T-helper 1 cell treated with Interleukin-12 subunit alpha and Interleukin-12 subunit beta and Interleukin-4 antibody, amounts not matched to agents 30 ng/mL and 1 ng/mL, for 36 hours (primary cell): ENCODE results near the gene FADS6. TPM values are rescaled to one million over a fixed set of nuclear protein-coding genes. Genes with fewer than 3 reads are reported as not detected.

Experiments used
- intact Hi-C: fragments of 100-400 bp; cut with micrococcal nuclease; formaldehyde crosslinking; loops from one replicate; pipeline ENCODE4 v1.15.1; 2024
- total RNA-seq: library from RNA; stranded (reverse); gene quantifications from 2 replicates; pipeline ENCODE4 v1.2.3, GENCODE V29; 2022

FADS6 gene
- total RNA-seq, 1 donor from 2014 or later, result not detected

DNA sequence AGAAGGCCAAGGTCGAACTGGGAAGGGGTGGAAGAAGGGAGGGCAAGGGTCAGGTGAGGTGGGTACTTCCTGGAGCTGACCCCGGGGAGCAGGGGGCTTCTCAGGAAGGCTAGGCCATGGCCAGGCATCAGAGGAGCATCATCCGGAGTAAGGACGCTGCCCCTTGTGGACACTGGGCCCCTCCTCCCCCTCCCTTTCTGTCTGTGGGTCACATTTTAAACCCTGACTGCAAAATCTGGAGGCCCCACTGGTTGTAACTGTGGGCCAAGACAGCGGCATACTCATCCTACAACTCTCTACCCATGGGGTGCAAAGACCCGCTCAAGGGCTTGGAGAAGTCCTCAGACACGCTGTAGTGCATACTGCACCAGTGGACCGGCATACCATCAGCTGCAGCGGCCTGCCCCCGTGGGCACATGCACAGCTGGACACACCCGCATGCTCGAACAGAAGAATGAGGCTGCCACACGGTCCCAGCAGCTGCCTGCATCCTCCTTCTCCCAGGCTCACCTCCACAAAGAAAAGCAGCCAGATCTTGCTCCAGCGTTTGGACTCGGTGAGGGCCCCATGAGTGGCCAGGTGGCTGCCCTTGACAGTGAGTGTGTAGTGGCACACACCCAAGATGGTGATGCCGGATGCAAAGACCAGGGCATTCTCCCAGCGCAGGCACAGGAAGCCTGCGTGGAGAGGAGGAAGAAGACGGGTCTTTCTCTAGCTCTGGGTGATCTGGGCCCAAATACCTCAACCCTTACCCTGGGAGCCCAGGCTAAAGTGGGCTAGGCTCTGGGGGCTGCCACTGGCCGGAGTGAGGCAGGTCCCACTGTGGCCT is 1.2 kb downstream of the FADS6 start:
- intact Hi-C loops, result no loop called here

DNA sequence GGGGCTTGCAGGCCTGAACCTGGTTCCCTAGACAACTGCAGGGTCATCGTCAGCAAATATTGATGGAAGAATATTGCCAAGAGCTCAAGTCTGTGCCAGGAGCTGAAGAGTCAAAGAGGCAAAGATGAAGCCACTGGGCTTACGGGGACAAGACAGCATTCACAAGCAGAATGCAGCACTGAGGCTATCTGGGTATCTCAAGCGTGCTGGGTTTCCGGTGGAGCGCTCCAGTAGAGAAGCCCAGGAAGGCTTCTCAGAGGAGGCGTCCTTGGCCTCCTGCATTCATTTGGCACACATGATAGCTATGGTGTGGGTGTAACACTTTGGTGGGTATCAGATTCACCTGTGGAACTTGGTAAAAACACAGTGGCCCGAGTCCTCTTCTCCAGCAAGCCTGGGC is 2.9 kb downstream of the FADS6 start:
- intact Hi-C loops, result no loop called here

DNA sequence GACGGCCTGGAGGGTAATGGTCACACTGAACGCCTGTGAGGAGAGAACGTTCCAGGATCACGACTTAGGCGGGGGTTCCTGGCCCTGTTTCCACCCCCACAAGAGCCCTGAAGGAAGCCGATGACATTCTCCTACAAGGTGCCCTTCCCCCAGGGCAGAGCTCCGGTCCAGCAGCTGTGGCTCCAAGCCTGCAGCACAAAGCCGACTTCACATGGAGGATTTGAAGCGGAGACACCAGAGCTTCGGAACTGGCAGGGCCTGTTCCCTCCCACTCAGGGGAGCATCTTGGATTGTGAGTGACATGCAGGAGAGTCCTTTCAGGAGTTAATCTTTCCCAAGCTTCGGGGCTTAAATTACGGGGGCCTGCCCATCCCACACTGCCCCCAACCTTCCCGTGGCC is 5.0 kb downstream of the FADS6 start:
- intact Hi-C loops, result no loop called here

DNA sequence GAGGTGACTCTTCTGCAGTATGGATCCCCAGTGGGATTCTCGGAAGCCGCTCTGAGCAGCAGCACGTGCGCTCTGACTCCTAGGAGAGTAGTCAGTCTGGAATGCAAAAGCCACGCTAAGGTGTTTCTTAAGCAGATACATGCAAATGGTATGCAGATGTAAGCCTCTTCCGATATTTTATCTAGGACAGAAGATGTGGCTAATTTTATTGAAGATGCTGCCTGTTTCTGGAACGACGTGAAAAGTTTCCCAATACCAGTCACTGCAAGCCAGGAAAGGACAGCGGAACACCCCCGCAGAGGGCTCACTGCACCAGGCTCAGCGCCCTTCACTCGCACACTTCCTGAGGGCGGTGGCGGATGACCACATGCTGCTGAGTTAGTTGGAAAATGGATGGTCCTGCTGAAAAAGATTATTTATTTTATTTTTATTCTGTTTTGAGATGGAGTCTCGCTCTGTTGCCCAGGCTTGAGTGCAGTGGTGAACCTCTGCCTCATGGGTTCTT is 10.1 kb downstream of the FADS6 start:
- intact Hi-C loops, result no loop called here

DNA sequence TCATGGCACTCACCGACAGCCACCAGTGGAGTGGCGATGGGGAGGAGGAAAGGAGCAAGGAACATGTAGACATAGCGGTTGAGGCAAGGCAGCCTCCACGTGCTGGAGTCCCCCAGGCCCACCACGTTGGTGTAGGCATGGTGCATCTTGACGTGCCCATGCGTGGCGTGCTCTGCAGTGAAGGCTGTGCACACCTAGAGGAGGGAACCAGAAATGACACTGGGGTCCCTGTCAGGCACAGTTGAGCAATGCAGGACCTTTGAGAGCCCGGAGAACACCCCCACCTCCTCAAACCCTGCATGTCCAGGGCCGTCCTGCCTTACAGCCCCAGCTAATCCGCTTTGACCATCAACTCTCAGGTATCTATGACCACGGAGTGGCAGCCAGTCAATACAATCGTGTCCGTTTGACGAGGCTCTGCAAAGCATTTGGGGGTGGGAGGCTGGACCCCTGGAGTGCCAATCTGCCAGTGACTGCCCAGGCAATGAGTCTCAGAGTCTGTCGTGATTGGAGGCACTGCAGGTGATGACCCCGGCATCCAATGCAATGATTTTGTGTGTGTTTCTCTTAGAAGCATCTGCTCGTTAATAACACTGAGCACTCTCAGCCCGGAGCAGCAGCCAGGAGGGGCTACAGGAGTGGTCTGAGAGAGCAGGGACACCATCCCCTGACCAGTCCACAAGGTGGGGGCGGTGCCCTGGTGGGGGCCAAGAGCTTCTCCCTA is 10.8 kb downstream of the FADS6 start:
- intact Hi-C loops, result no loop called here

DNA sequence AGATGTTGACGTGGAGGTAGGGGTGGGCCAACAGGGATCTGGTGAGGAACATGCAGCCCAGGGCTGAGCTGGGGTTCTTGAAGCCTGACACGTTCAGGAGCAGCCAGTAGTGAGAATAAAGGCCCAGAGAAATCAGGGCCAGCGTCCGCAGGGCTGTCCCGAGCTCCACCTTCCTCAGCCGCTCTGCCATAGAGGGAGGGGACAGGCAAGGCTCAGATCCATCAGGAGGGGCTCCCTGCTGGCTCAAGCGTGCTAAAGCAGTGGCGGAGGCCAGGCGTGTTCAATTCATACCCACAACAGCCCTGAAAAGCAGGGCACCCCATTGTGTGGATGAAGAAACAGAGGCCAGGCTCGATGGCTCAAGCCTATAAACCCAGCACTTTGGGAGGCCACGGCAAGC is 12.4 kb downstream of the FADS6 start:
- intact Hi-C loops, result no loop called here

DNA sequence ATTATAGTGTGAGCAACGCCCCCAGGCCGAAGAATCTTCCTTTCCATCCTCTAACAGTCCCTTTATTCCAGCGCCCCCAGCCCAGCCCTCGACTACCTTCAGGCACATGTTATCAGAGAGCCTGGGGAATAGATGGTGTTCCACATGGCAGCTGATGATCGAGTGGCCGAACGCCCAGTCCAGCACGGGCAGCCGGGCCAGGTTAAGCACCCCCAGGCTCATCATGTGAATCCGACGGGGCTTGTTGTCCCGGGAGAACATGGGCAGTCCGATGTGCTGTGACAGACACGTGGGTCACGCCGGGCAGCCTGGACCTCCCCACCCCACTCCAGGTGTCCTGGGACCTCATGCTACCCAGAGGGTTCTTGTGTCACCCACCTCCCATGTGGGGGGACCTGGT is 14.1 kb downstream of the FADS6 start:
- intact Hi-C loops, result loop anchor here (10.0 kb wide), 2 partner anchors 305 to 975 kb away; partner anchors contain the start of genes SUMO2 and WBP2

DNA sequence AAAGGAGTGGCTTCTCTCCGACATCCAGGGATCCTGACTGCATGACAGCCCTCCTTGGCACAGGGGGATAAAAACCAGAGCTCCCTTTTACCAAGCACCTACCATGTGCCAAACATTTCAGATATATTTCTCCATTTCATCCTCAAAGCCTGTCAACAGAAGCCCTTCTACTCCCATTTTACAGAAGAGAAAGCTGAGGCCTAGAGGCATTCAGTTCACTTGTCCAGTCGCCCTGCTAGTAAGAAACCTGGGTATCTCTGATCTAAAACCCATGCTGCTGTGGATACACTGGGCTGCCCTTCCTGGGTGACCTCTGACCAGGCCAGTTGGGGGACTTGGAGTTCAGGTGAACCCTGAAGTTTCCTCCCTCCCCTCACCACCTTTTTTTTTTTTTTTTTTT is 14.8 kb downstream of the FADS6 start:
- intact Hi-C loops, result loop anchor here (10.0 kb wide), 2 partner anchors 306 to 976 kb away; partner anchors contain the start of genes SUMO2 and WBP2

DNA sequence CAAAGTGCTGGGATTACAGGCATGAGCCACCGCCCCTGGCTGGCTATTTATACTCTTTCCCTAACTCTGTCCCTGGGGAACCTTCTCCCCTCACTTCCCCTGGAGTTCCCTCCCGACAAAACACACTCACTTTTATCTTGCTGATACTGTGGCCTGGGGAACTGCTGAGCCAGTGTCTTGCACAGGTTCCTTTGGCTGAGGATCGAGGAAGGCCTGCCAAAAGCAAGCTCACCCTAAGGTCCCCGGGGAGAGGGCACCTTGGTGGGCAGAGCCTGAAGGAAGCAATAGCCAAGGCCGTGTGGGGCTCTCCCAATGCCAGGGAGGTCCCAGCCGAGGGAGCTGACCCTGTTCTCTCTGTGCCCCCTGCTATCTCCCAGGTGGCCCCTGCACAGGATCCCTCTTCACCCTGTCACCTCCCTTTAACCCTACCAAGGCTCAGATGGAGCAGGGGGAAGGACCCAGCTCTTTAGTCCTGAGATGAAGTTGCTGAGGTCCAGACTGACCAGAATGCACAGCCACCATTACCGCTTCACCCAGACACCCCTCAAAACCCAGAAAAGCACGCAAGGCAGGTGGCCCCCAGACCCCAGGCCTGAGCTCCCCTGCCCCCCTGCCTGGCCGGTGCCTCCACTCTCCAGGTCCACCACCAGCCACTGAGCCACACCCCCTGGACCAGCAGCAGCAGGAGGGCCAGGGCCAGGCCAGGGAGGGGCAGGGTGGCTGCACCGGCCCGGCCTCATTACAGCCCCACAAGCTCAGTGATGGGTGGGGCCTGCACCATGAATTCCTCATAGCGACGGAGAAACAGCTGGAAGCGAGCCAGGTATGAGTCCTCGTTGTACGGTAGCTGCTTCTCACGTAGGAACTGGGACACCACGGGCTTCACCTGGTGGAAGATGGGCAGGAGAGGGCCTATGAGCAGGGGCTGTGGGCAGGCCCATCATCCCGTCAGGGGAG is 15.6 kb downstream of the FADS6 start:
- intact Hi-C loops, result loop anchor here (10.0 kb wide), 2 partner anchors 307 to 977 kb away; partner anchors contain the start of genes SUMO2 and WBP2

DNA sequence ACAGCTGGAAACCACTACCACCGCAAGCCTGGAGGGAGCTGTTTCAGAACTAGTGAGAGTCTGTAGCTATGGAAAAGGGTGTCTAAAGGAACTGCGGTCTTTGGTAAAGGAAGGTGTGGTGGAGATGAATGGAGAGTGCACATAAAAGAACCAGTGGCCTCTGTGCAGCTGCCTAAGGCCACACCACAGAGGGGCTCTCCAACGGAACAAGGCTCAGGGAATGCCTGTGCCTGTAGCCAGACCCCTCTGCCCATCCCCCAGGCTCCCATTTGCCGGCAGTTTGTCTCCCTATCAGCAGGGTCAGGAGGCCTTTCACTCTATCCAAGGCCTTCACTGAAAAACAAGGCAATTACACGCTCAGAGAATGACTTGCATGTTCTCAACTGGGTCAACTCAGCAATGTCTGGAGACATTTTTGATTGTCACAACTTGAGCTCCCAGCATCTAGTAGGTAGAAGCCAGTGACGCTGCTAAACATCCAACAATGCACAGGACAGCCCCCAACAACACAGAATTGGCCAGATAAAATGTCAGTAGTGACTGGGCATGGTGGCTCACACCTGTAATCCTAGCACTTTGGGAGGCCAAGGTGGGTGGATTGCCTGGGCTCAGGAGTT is 17.3 kb downstream of the FADS6 start:
- intact Hi-C loops, result loop anchor here (10.0 kb wide), 2 partner anchors 309 to 979 kb away; partner anchors contain the start of genes SUMO2 and WBP2

DNA sequence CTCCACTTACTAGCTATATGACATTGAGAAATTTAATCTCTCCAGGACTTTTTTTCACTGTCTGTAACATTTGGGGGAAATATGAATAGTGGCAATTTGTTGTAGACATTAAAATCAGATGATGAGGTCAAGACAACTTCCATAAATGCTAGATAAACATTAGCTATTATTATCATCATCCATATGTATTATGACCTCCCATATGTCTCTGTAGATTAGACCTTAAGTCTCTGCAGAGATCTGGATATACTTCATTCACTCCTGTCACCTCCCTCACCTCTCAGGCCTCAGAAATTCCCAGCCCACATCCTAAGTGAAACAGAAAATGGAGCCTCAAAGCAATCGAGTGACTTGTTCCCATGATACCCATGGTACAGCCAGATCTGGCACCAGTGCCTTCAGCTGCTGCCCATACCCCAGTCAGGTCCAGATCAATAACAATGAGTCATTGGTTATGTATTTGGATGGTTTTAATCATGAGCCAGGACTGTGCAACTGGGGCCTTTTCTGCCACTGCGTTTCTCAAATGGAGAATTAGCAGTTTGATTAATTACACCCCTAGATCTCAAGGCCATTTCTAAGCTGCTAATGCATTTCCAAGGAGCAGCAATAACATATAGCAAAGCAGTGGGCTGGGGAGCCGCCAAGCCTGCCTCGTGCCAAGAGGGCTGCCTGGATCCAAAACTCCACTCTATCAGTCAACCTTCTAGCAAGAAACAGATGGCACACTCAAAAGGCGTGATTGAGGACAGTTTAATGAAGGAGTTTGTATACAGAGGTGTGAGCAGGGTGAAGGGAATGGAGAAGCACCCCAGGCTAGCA is 18.1 kb downstream of the FADS6 start:
- intact Hi-C loops, result loop anchor here (10.0 kb wide), 2 partner anchors 309 to 979 kb away; partner anchors contain the start of genes SUMO2 and WBP2

DNA sequence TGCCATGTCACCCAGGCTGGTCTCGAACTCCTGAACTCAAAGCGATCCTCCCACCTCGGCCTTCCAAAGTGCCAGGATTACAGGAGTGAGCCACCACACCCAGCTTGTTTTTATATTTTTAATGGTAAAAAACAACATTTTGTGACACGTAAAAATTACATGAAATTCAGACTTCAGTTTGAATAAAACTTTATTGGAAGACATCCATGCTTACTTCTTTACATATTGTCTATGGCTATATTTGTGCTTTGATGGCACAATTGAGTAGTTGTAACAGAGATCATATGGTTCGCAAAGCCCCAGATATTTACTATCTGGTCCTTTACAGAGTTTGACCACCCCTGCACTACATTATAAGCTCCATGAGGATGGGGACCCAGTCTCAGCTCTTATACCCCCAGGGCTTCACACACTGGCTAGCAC is 18.8 kb downstream of the FADS6 start:
- intact Hi-C loops, result loop anchor here (5.0 to 10.0 kb wide), 3 partner anchors 310 to 980 kb away; partner anchors contain the start of genes SUMO2, TTYH2 and WBP2

DNA sequence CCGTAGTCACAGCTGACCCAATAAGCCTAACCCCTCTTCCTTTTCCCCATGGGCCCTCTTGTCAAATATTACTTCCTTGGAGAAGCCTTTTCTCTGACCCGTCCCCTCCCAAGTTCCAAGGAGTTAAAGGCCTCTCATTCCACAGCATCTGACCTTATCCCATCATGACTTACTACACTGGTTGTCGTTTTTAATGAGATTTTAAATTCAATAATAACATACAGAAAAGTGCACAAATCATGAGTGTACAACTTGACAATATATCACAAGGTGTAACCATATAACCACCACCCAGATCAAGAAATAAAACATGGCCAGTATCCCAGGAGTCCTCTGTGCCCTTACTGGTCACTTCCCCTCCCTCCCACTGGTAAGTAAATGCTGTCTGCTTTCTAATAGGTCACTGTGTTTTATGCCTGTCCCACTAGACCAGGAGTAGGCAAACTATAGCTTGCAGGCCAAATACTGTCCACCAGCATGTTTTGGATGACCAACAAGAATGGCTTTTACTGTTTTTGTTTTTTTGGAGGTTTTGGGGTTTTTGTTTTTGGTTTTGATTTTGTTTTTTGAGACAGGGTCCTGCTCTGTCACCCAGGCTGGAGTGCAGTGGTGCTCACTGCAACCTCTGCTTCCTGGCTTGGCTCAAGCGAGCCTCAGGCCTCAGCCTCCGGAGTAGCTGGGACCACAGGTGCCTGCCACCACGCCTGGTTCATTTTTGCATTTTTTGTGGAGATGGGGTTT is 19.4 kb downstream of the FADS6 start:
- intact Hi-C loops, result loop anchor here (1.0 to 10.0 kb wide), 17 partner anchors 22 to 981 kb away; partner anchors contain the start of genes ATP5PD, CDR2L, GGA3 and GRB2

DNA sequence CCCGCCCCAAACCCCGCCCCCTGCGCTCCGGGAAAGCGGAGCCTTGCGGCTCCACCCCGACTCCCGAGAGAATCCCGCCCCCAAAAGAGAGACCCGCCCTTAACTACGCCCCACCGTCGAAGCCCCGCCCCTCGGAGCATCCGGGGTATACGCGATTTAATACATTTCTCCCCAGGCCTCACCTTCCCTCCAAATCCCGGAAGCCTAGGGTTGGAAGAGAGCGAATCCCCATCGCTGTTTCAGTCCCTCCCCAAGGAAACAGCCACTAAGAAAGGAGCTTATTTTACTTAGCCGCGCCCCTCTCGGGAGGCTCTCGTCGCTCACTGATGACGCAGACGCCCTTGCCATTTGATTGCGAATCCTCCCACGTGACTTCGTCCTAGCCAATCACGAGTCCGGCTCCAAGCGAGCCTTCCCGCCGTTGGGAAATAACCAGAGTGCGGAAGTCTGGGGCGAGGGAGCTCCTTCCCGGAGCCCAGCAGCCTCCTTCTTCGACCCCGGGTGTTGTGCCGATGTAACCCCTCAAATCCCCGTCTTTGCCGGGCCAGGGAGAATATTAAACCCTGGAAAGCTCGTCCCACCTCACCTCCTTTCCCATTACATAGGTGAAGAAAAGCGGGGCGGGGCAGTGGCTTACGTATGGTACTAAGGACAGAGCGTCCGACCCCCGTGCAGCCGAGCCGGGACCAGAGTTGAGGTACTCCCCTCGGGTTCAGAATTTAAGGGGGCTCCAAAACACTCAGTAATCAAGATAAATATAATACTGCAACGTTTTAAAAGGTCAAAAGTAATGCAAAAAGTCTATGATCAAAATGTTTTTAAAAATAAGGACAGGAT is 20.2 kb downstream of the FADS6 start:
- intact Hi-C loops, result loop anchor here (1.0 to 10.0 kb wide), 17 partner anchors 21 to 982 kb away; partner anchors contain the start of genes ATP5PD, CDR2L, GGA3 and GRB2

DNA sequence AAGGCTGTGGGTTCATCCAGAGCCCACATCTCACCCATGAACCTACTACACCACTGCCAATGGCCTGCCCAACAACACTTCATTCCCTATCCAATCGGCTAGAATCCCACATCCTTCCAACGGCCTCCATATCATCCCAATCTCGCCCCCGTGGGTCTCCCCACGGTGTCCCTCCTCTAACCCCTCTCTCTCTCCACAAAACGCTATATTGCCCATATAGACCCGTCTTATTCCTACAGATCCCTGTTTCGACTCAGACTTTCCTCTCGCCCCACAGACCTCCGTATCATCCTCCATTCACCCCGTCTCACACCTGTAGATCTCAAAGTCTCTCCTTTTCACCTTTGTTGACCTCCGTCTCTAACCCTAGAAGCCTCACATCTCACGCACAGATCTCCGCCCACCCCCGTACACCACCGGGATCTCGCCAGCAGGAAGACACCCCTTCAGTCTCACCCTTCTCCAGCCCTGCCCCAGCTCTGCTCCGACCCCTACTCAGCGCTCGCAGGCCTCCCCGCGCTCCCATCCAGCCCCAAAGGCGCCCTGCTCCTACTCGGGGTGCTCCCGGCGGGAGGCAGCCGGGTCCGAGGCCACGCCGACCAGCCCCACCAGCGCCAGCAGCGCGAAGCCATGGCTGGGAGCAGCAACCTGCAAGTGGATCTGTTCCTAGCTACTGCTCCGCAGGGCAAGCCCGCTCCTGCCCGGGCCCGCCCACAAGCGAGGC is 21.0 kb downstream of the FADS6 start, which contains the start of gene FDXR:
FDXR (minus strand) TSS at position 682 of the 724 bp plus-strand sequence; CDS start at position 632, 50 bp downstream.
- intact Hi-C loops, result loop anchor here (1.0 to 10.0 kb wide), 17 partner anchors 20 to 982 kb away; partner anchors contain the start of genes ATP5PD, CDR2L, GGA3 and GRB2

DNA sequence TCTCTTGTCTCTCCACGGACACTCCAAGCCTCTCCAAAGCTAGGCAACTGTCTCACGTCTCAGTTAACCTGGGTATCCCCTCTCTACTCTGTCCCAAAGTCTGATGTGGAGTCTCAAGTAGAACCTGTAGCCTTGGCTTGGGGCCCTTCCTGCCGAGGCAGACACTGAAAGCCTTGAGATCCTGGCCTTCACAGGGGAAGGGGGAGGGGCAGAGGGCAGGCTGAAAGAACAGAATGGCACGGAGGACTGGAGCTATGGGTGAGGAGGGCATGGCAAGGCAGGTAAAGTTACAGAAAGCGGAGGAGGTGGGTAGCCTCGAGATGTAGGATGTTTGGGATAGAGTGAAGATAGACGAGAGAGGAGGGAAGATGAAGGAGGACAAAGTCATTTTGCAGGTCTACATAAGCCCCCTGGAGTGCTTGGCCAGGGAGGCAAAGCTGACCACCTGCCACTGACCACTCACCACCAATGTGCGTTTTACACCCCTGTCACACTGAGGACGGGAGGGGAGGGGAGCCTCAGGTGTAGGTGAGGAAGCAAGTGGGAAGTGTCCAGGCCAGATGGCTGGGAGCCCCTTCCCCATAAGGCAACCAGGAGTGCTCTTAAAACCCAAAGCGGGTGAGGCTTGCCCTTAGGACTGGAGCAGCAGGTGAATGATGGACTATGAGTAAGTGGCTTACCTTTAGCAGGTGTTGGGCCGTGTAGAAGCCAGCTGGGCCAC is 21.9 kb downstream of the FADS6 start:
- intact Hi-C loops, result loop anchor here (2.0 to 10.0 kb wide), 5 partner anchors 313 to 983 kb away; partner anchors contain the start of genes GRB2, NUP85, SUMO2 and TTYH2
